ENCODE results near the gene C10orf90. TPM values are rescaled to one million over a fixed set of nuclear protein-coding genes. Genes with fewer than 3 reads are reported as not detected.

The C10orf90 gene
- total RNA-seq, 2 donors from 2014 or later = 0.33 TPM; not detected in 1

DNA sequence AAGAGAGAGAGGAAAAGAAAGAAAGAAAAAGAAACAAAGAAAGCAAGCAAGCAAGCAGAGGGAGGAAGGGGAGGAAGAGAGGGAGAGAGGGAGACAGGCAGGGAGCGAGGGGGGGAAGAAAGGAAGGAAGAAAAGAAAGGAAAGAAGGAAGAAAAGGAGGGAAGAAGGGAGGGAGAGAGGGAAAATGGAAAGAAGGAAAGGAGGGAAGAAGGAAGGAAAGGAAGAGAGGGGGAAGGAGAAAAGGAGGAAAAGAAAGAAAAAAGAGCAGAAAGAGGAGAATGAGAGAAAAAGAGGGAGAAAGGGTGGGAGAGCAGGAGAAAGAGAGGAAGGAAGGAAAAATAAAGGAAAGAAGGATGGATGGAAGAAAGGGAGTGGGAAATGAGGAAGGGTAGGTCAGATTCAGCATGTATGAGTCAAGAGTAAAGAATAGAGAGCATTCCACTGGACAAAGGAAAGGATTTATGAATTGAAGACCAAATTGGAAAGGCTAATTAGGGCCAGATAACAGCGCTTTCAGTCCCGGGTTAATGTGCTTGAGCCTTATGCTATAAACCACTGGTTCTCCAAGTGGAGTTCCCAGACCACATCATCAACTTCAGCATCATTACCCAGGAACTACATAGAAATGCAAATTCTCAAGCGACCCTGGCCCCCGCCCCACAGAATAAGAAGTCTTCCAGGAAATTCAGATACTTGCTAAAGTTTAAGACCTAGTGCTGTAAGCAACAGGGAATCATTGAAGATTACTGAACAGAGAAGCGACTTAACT, 85.1 kb downstream of the C10orf90 start:
- Histone ChIP-seq H3K4me1 (ENCODE audit: control insufficient read depth, insufficient read depth, low read length) (no peaks in the 10 kb centered on the region), H3K4me3 (ENCODE audit: low read length) (no peak overlapping the region), H3K9ac (ENCODE audit: extremely low read depth, low read length, poor library complexity, severe bottlenecking) (no peak overlapping the region), H3K9me3 (ENCODE audit: control insufficient read depth, low read length) (no peaks in the 10 kb centered on the region), H3K27ac (ENCODE audit: low read depth, low read length) (no peak overlapping the region), H3K36me3 (ENCODE audit: control insufficient read depth, insufficient read depth, low read length) (no peaks in the 10 kb centered on the region), H3K27me3 (ENCODE audit: control insufficient read depth, insufficient read depth, low read length, poor library complexity, severe bottlenecking) (no peaks in the 10 kb centered on the region)
- Mint-ChIP-seq H3K27me3 (ENCODE audit: insufficient read depth) (no peaks in the 10 kb centered on the region), H3K4me1 (peaks cover 16% of the 10 kb centered on the region), H3K36me3 (ENCODE audit: low read depth) (no peaks in the 10 kb centered on the region), H3K9me3 (no peaks in the 10 kb centered on the region), H3K27ac (no peak overlapping the region), H3K4me3 (no peak overlapping the region)
- TF ChIP-seq, protein P1, sequence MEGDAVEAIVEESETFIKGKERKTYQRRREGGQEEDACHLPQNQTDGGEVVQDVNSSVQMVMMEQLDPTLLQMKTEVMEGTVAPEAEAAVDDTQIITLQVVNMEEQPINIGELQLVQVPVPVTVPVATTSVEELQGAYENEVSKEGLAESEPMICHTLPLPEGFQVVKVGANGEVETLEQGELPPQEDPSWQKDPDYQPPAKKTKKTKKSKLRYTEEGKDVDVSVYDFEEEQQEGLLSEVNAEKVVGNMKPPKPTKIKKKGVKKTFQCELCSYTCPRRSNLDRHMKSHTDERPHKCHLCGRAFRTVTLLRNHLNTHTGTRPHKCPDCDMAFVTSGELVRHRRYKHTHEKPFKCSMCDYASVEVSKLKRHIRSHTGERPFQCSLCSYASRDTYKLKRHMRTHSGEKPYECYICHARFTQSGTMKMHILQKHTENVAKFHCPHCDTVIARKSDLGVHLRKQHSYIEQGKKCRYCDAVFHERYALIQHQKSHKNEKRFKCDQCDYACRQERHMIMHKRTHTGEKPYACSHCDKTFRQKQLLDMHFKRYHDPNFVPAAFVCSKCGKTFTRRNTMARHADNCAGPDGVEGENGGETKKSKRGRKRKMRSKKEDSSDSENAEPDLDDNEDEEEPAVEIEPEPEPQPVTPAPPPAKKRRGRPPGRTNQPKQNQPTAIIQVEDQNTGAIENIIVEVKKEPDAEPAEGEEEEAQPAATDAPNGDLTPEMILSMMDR (conservative IDR thresholded peaks at IDR 0.05) = no peak
- no peak for DNase-seq
- WGBS, 2 experiments (ENCODE audit: insufficient coverage in 1 of 2, insufficient read length in 1 of 2) = 88 to 90% methylated on average over 3 to 6 of the region's 6 CpGs

DNA sequence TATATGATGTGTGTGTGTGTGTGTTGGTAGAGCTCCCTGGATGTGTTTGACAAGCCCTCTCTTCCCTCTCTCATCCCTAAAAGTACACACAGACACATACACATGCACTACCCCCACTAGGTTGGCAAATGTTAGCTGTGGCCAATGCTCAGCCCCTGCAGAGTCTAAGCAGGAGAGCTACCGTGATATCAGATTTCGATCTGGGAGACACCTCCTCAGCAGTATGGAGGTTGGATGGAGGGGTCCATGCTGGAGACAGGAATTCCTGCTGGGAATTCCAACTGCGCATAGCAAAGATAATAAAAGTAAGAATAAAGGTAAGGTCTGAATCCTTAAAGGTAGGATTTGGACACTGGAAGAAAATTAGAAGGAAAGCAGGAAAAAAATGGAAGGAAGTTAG, 85.7 kb downstream of the C10orf90 start:
- 89 to 100% methylated on average over 1 to 3 of the region's 3 CpGs for WGBS, 2 experiments (ENCODE audit: insufficient coverage in 1 of 2, insufficient read length in 1 of 2)
- Histone ChIP-seq H3K36me3 (ENCODE audit: control insufficient read depth, insufficient read depth, low read length) (no peaks in the 10 kb centered on the region), H3K9ac (ENCODE audit: extremely low read depth, low read length, poor library complexity, severe bottlenecking) (no peak overlapping the region), H3K4me1 (ENCODE audit: control insufficient read depth, insufficient read depth, low read length) (no peaks in the 10 kb centered on the region), H3K27me3 (ENCODE audit: control insufficient read depth, insufficient read depth, low read length, poor library complexity, severe bottlenecking) (no peaks in the 10 kb centered on the region), H3K9me3 (ENCODE audit: control insufficient read depth, low read length) (no peaks in the 10 kb centered on the region), H3K27ac (ENCODE audit: low read depth, low read length) (no peak overlapping the region), H3K4me3 (ENCODE audit: low read length) (no peak overlapping the region)
- TF ChIP-seq, protein P1 (conservative IDR thresholded peaks at IDR 0.05) = no peak
- Mint-ChIP-seq H3K4me1 (peaks cover 14% of the 10 kb centered on the region), H3K27ac (no peak overlapping the region), H3K9me3 (no peaks in the 10 kb centered on the region), H3K36me3 (ENCODE audit: low read depth) (no peaks in the 10 kb centered on the region), H3K4me3 (no peak overlapping the region), H3K27me3 (ENCODE audit: insufficient read depth) (peaks cover 3% of the 10 kb centered on the region)
- no peak for DNase-seq

DNA sequence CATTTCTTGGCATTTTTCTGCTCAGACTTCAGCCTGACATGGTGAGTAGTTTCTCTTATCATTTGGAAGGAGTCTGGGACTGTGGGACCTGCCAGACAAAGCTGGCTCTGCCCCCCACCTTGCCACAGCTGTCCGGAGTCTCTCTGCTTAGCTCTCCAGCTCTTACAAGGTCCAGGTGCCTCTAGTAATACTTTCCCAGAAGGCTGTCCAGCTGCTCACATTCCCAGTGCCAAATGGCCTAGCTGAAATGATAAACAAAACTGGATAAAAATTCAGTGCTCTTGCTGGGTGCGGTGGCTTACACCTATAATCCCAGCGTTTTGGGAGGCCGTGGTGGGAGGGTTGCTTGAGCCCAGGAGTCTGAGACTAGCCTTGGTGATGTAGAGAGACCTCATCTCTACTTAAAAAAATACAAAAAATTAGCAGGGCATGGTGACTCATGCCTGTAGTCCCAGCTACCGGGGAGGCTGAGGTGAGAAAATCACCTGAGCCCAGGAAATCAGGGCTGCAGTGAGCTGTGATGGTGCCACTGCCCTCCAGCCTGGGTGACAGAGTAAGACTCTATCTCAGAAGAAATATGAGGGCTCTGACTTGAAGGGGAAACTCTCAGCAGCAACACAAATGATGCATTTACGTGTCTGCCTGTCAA, 86.8 kb downstream of the C10orf90 start:
- Mint-ChIP-seq H3K27me3 (ENCODE audit: insufficient read depth) (peaks cover 3% of the 10 kb centered on the region), H3K27ac (no peak overlapping the region), H3K4me1 (peaks cover 14% of the 10 kb centered on the region), H3K4me3 (no peak overlapping the region), H3K9me3 (no peaks in the 10 kb centered on the region), H3K36me3 (ENCODE audit: low read depth) (no peaks in the 10 kb centered on the region)
- no peak for DNase-seq
- TF ChIP-seq, protein P1 (conservative IDR thresholded peaks at IDR 0.05) = no peak
- Histone ChIP-seq H3K4me3 (ENCODE audit: low read length) (no peak overlapping the region), H3K4me1 (ENCODE audit: control insufficient read depth, insufficient read depth, low read length) (no peaks in the 10 kb centered on the region), H3K27ac (ENCODE audit: low read depth, low read length) (no peak overlapping the region), H3K9me3 (ENCODE audit: control insufficient read depth, low read length) (no peaks in the 10 kb centered on the region), H3K9ac (ENCODE audit: extremely low read depth, low read length, poor library complexity, severe bottlenecking) (no peak overlapping the region), H3K36me3 (ENCODE audit: control insufficient read depth, insufficient read depth, low read length) (no peaks in the 10 kb centered on the region), H3K27me3 (ENCODE audit: control insufficient read depth, insufficient read depth, low read length, poor library complexity, severe bottlenecking) (no peaks in the 10 kb centered on the region)
- WGBS, 2 experiments (ENCODE audit: insufficient coverage in 1 of 2, insufficient read length in 1 of 2) = 81 to 96% methylated on average over 3 to 6 of the region's 6 CpGs

Measured in endodermal cell (in vitro differentiated cells).